SK-MEL-5 (cell line): ENCODE data around the gene IL4R. TPM values are rescaled to one million over a fixed set of nuclear protein-coding genes. Genes with fewer than 3 reads are reported as not detected.
"Not testable (repeated sequence)": the region's sequence is repeated elsewhere in the genome, so short reads cannot be mapped to it uniquely, and the experiment has no call there.

ENCODE experiments used
- DNase-seq: peaks from one replicate; pipeline ENCODE4 v3.0.0-alpha.2; 2016; ENCODE audit warnings: low read depth, low spot score
- in situ Hi-C: cut with HindIII; loops from 2 replicates; pipeline ENCODE4 v1.10.0; 2016; ENCODE audit warnings: low sequenced_read_pairs, high pct_unique_total_duplicates, low pct_unique_long_range_greater_than_20kb
- total RNA-seq: library from RNA; depleted of rRNA; stranded (reverse); fragments of >200 nt; shearing (Covaris generic); gene quantifications from 2 replicates; pipeline ENCODE4 v1.2.3, GENCODE V29; 2014

IL4R gene
- total RNA-seq, 1 experiment from 2014 or later: 5.6 TPM

DNA sequence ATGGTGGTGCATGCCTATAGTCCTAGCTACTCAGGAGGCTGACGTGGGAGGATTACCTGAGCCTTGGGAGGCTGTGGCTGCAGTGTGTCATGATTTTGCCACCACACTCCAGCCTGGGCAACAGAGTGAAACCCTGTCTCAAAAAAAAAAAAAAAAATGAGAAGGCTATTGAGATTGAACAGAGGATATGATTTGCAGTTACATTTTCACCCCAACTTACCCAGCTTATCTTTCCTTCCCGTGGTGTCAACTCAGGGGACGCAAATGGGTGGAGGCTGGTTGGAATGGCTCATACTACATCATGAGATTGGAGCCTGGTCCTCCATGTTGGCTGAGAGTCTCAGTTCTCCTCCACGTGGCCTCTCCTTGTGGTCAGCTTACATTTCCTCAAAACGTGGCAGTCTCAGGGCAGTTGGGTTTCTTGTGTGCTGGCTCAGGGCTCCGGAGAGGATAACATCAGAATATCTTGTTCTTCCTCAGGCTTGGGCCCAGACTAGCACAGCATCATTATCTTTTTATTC, 28.0 kb upstream of the IL4R start:
- in situ Hi-C loops: no loop called here
- DNase-seq: no peak

DNA sequence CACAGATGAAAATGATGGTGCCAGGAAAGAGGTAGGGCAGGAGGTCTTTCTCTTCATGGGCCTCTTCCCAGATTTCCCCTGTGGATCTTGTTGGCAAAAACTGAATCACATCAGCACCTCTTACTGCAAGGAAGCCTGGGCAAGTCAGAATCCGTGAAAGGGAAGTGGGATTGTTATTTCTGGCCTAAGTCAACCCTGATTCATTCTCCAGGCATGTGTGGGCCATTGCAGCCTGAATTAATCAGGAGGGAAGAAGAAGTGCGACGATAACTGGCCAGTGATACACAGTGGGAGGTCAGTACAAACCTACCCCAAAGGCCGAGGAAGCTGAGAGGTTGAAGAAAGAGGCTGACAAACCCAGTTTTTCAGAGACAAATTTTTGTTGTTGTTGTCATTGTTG, 27.3 kb upstream of the IL4R start:
- in situ Hi-C loops: no loop called here
- no peak for DNase-seq

DNA sequence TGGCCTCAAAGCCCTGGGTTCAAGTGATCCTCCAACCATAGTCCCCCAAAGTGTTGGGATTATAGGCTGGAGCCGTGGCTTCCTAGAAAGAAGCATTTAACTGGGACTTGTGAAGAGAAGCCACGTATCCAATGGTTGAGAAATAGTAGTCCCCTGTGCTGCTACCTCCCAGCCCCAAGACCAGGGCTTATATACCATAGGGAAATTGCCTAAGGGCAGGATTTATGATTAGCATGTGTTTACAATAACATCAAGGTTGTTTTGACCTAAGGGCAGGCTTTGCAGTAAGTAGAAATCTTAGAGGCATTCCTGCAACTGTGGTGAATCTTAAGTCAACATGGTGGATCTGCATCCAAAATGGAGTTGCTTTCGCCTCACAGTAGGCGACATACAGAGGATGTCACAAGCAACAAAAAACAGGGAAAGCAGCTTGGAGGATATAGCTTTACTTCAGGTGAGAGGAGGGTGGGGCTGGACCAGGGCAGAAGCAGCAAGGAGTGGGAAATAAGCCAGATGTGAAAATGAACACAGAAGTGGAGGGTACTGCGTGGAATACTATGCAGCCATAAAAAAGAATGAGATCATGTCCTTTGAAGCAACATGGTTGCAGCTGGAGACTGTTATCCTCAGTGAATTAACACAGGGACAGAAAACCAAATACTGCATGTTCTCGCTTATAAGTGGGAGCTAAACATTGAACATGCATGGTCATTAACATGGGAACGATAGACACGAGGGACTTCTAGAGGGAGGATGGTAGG, 26.5 kb upstream of the IL4R start:
- no peak for DNase-seq
- in situ Hi-C loops: no loop called here

DNA sequence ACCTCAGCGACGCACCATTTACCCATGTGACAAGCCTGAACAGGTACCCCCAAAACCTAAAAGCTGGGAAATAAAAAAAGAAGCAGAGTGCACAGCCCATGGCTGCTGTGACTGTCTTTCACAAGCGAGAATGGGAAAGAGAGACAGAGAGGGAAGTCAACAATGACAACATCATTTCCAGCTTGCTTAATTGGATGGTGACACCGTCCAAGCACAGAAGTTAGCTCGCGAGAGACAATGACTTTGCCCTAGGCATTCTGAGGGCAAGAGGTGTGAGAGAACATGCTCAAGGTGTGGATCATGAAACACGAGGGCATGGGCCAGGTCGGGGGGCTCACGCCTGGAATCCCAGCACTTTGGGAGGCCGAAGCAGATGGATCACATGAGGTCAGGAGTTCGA, 25.9 kb upstream of the IL4R start:
- DNase-seq: no peak
- in situ Hi-C loops: no loop called here

DNA sequence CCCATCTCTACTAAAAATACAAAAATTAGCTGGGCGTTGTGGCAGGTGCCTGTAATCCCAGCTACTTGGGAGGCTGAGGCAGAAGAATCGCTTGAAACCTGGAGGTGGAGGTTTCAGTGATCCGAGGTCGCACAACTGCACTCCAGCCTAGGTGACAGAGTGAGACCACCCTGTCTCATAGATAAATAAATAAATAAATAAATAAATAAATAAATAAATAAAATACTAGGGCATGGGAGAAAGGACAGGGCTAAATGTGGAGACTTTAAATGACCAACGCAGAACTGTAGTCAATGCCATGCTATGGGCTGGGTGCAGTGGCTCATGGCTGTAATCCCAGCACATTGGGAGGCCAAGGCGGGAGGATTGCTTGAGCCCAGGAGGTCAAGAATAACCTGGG, 25.5 kb upstream of the IL4R start:
- in situ Hi-C loops, DNase-seq: not testable (repeated sequence)

DNA sequence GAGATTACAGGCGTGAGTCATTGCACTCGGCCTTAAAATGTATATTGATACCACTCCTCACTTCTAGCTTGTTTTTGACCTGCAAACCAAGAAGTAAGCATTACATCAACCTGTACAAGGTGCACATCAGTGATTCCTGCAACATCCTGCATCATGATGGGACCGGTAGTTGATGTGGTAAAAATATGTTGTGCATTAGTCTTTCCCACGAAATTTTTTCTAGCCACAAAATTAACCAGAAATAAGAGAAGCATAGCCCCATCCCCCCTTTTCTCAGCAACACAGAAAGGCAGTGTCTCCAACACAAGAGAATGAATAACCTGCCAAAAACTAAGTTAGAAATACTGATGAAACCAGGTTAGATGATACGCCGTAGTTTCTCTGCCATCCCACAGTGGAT, 24.1 kb upstream of the IL4R start:
- in situ Hi-C loops: no loop called here

DNA sequence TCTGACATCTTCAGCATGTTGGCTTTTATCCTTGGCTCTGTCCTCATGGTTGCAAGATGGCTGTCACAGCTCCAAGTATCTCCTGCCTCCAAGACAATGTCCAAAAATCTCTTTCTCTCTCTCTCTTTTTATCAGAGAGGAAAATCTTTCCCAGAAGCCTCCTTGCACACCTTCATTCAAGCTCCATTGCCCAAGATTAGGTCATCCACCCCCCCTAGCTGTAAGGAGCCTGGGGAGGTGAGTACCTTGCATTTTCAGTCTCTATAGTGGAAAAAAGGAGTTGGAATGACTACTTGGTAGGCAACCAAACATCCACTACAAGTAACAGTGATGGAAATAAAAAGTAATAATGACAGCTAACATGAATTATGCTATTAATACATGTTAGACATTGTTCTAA, 23.2 kb upstream of the IL4R start:
- in situ Hi-C loops: no loop called here
- no peak for DNase-seq

More for the DNA sequence above, 24.1 kb upstream of the IL4R start:
- no peak for DNase-seq

DNA sequence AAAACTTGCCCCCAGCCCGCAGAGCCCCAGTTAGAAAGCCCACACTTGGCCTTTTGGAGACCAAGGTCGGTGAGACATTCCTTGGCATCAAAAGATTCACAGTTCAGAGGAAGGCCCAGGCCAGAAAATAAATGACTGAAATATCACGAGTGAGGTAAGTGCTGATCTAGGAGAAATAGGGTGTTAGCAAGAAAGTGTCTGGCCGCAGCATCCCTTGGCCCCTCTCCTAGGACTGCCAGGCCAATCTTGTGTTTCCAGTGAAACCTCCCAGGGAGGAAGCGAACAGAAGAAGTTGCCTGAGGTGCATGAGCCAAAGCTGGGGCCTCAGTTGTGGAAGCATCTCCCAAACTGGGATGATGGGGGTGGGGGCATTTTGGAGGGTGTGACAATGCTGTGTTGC, 22.7 kb upstream of the IL4R start:
- in situ Hi-C loops: no loop called here
- DNase-seq: no peak

DNA sequence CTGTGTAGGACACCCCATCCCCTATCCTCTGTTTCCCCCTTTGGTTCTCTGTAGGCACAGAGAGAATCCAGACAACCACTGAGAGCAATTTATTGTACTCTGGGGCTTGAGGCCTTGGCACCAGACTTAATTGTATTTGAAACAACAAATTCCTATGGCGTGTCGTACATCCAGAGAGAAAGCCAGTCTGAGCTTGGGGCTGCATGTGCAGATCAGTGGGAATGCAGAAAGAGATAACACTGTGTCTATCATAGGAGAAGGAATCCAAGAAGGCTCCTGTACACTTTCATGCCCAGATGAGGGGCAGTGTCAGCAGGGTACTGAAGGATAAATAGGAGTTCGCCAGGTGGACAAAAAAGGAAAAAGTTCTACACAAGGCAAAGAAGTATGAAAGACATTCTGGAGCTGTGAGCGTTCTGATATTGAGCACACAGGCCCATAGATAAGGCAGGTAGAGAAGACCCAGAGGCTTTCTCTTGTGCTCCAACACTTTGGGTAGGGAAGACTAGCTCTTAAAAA, 22.0 kb upstream of the IL4R start:
- in situ Hi-C loops: no loop called here
- DNase-seq: no peak

DNA sequence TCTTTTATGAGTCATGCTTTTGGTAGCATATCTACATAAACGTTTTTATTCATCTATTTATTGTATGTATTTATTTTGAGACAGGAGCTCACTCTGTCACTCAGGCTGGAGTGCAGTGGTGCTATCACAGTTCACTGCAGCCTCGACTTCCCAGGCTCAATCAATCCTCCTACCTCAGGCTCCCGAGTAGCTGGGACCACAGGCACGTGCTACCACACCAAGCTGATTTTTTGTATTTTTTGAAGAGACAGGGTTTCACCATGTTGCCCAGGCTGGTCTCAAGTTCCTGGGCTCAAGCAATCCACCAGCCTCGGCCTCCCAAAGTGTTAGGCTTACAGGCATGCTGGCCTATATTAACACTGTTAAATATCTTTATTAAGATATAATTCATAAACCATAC, 20.4 kb upstream of the IL4R start:
- in situ Hi-C loops: no loop called here
- DNase-seq: no peak

DNA sequence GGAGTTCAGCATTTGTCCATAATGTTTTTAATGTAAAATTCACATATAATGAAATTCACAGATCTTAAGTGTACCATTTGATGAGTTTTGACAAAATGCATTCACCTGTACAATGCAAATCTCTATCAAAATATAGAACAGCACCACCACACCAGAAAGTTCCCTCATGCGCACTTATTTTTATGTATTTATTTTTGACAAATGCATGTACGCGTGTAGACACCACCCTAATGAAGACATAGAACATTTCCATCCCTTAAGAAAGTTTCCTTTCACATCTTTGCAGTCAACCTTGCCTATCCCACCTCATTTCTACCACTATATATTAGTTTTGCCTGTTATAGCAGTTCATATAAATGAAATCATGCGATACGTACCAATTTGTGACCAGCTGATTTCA, 15.6 kb upstream of the IL4R start:
- in situ Hi-C loops: no loop called here

DNA sequence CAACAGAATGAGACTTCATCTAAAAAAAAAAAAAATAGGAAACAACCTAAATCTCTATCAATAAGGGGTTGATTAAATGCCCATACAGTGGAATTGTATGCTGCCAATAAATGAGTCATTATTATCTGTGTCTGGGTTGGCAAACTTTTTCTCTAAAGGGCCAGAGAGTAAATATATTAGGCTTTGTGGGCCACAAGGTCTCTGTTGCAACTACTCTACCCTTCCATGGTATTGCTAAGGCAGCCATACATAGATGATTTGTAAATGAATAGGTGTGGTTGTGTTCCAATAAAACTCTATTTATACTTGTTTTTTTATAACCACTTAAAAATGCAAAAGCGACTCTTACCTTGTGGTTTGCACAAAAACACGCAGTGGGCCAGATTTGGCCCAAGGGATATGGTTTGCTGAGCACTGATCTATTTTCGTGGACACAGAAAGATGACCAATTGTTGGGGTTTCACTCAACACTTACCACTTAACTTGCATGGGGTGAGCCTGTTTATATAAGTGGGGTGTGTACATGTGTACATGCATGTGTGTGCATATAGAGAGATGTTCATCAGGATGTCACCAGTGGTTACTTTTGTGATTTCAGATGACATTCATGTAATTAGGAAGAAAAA, 12.4 kb upstream of the IL4R start:
- in situ Hi-C loops: no loop called here
- no peak for DNase-seq

More for the DNA sequence above, 15.6 kb upstream of the IL4R start:
- DNase-seq: no peak

DNA sequence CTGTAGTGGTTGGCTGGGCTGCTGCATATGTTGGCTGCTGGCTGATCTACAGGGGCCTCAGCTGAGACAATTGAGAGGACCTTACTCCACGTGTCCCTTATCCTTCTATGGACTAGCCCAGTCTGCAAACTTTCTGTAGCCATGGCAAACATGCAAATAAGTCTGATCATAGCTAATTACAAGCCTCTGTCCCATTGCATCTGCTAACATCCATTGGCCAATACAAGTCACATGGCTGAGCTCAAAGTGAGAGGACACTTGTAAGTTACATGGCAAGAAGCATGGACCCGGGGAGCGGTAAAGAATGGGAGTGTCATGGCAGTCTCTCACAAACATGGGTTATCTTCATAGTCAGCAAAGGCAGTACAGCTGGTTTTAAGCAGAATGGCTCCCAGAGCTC, 11.6 kb upstream of the IL4R start:
- in situ Hi-C loops: no loop called here
- no peak for DNase-seq

DNA sequence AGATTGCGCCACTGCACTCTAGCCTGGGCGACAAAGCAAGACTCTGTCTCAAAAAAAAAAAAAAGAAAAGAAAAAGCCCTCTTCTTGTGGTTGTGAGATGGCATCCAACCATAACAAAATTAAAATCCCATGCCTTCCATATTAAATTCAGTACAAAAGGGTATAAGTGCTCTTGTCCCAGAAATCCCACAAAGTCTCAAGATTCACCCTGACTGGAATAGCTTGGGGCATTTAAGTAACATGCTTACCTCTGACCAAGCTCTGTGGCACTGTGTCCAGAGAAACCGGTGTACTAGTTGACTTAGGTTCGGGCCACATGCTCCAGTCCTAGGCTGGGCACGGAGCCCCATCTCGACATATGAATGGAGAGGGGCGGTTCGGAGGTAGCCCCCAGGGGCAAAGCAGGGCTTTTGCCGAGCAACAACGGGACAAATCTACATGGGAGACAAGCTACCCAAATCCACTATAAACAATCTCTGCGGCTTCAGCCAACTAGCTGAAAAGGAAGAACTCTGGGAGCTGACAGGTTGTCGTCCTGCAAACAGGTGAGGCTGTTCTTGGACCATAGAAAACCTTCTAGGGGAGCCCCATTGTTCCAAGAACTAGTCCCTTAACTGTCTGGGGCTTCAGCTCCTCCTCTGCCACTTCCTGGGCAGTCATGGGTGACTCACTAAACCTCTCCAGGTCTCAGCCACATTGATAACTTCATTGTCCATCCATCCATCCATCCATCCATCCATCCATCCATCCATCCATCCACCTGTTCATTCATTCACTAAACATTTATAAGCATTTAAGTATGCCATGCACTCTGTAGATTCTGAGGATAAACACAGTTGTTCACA, 10.3 kb upstream of the IL4R start:
- in situ Hi-C loops: no loop called here
- DNase-seq: peak; percentile 51

DNA sequence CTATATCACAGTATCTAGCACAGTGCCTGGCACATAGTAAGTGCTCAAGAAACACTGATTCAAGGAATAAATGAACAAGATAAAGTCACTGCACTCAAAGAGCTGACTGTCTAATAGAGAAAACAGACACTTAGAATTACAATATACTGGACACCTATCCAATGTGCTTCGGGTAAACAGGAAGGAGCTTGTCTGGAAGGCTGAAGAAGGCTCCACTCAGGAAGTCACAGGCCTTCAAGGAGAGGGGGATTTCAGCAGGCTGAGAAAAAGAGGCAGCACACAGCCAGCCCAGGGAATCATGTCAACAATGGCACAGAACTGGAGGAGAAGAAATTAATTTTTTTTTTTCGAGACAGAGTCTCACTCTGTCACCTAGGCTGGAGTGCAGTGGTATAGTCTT, 9.7 kb upstream of the IL4R start:
- no peak for DNase-seq
- in situ Hi-C loops: no loop called here

DNA sequence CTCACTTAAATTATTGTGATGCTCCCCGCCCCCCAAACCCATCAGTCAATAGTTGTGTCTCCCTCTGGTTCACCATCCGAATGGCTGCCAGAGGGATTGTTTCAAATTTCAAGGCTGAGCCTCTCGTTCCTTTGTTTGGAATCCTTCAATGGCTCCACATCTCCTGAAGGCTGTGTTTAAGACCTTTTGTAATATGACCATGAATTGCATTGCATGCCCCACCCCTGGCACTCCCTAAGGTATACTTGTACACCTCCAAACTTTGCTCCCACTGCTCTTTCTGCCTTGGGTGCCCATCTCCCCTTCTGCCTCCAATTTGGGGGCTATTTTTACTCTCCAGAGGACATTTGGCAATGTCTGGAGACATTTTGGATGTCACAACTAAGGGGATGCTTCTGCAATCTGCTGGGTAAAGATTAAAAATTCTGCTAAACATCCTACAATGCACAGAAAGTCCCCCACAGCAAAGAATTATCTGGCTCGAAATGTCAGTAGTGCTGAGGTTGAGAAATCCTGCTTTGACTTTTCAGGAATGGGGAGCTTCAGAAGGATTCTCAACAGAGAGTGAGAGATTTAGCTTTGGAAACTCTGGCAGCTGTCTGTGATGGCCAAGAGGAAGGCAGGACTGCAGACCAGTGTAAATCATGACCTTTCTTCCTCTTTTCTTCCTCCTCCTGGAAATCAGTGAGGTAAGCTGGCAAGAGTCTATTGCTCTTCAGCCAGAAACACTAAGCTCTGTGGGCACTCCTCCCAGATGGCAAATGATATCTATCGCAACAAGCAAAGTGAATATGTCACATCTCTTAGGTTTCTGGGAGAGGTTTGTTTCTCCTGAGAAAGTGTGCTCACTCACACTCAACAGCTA, 8.7 kb upstream of the IL4R start:
- in situ Hi-C loops: no loop called here
- DNase-seq: no peak

DNA sequence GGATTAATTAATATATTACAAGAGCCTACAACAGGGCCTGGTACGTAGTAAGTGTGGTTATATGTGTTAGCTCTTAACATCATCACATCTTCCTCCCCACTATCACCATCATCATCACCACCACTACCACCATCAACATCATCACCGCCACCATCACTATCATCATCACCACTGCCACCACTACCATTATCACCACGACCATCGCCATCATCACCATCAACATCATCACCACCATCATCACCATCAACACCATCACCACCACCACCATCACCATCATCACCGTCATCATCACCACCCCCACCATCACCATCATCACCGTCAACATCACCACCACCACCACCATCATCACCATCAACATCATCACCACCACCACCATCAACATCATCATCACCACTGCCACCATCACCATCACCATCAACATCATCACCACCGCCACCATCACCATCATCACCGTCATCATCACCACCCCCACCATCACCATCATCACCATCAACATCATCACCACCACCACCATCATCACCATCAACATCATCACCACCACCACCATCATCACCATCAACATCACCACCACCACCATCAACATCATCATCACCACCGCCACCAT, 7.8 kb upstream of the IL4R start:
- no peak for DNase-seq
- in situ Hi-C loops: no loop called here
